ENCODE data around the gene FAM171A1.

GRCh38 chr10:15225511-15225910 is 145.6 kb downstream of the FAM171A1 start:
- TF ChIP-seq CTCF (IDR thresholded peaks at IDR 0.05) (no peak), EZH2 (IDR thresholded peaks at IDR 0.05) (no peak)
